DMS79 (cell line): Measurements from ENCODE around the gene OCA2.
"Not testable (repeated sequence)": the region's sequence is repeated elsewhere in the genome, so short reads cannot be mapped to it uniquely, and the experiment has no call there.

Experiments used
- DNase-seq: peaks from one replicate; lab custom pipeline; 2025; lab: John Stamatoyannopoulos, UW

OCA2 gene

GRCh38 chr15:27769652-27770051 lies 329.5 kb downstream of the OCA2 start:
- no peak for DNase-seq

GRCh38 chr15:27768732-27769475 lies 330.2 kb downstream of the OCA2 start:
- no peak for DNase-seq

GRCh38 chr15:27767918-27768640 lies 331.0 kb downstream of the OCA2 start:
- no peak for DNase-seq

GRCh38 chr15:27767430-27767829 lies 331.7 kb downstream of the OCA2 start:
- not testable (repeated sequence) for DNase-seq

GRCh38 chr15:27764339-27764738 lies 334.8 kb downstream of the OCA2 start:
- no peak for DNase-seq

- DNase-seq: no peak
Measured at GRCh38 chr15:27763514-27763913, 335.6 kb downstream of the OCA2 start.

- no peak for DNase-seq
Measured at GRCh38 chr15:27762471-27762870, 336.6 kb downstream of the OCA2 start.

- no peak for DNase-seq
Measured at GRCh38 chr15:27757052-27757451, 342.1 kb downstream of the OCA2 start.

GRCh38 chr15:27752691-27753090 lies 346.4 kb downstream of the OCA2 start:
- no peak for DNase-seq

GRCh38 chr15:27747997-27748396 lies 351.1 kb downstream of the OCA2 start:
- no peak for DNase-seq

- no peak for DNase-seq
Measured at GRCh38 chr15:27746401-27746955, 352.6 kb downstream of the OCA2 start.

- DNase-seq: no peak
Measured at GRCh38 chr15:27744641-27745040, 354.5 kb downstream of the OCA2 start.

GRCh38 chr15:27743638-27744037 lies 355.5 kb downstream of the OCA2 start:
- no peak for DNase-seq

- DNase-seq: no peak
Measured at GRCh38 chr15:27742751-27743477, 356.2 kb downstream of the OCA2 start.

- no peak for DNase-seq
Measured at GRCh38 chr15:27741226-27741860, 357.8 kb downstream of the OCA2 start.

- no peak for DNase-seq
Measured at GRCh38 chr15:27734785-27735495, 364.2 kb downstream of the OCA2 start.

- peak; percentile 70 for DNase-seq
Measured at GRCh38 chr15:27731776-27732175, 367.3 kb downstream of the OCA2 start.

GRCh38 chr15:27730868-27731267 lies 368.2 kb downstream of the OCA2 start:
- DNase-seq: no peak

- DNase-seq: no peak
Measured at GRCh38 chr15:27725731-27726130, 373.4 kb downstream of the OCA2 start.

- DNase-seq: no peak
Measured at GRCh38 chr15:27723821-27724220, 375.3 kb downstream of the OCA2 start.

GRCh38 chr15:27722102-27722501 lies 377.0 kb downstream of the OCA2 start:
- no peak for DNase-seq
